Measurements from ENCODE around the gene GPATCH4.
"Not testable (repeated sequence)": the region's sequence is repeated elsewhere in the genome, so short reads cannot be mapped to it uniquely, and the experiment has no call there.

The GPATCH4 gene

DNA sequence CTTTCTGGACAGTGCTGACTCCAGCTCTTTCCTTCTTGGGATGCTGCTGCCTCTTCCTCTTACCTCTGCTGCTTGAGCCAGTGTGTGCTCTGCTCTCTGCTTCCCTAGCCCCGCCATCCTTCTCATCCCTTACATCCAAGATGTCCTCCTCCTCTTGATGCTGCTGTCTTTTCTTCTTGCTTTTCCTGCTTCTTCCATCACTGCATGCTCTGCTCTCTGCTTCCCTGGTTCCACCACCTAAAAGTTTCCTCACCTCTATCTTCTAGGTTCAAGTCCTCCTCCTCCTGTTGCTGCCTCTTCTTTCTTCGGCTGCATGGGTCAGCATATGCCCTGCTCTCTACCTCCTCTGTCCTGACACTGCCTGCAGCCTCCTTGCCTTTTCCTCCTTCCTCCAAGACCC, 6.3 kb downstream of the GPATCH4 start:
- no peak for DNase-seq (ENCODE audit: low read depth)

DNA sequence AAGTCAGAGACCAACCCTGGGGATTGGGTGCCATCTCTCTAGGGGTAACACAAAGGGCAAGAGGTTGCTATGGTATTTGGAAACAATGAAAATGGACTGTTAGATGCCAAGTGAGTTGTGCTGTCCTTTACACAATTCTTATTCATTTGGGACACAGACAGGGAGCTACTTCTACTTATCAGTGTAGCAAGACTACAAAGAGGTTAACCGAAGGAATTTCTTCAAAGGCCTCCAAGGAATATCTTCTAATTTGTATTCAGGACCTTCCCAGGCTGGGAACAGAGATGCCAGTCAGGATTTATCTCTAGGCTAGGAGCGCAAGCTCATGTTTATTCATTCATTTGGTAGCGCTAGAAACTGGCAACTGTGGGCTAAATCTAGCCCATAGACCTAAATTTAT, 7.1 kb downstream of the GPATCH4 start:
- DNase-seq (ENCODE audit: low read depth): no peak

DNA sequence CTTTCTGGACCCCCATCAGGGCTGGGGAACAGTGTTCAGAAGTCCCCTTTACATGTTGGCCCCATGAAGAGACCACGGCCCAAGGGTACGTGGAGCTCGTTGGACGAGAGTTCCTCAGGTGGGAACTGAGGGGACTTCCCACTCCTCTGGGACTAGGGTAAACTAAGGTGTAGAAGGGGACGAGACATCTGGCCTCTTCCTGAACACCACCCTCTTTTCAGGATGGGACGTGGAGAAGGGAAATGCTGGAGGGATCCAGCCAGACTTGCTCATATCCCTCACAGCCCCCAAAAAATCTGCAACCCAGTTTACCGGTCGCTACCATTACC, 7.7 kb downstream of the GPATCH4 start:
- DNase-seq (ENCODE audit: low read depth): no peak

DNA sequence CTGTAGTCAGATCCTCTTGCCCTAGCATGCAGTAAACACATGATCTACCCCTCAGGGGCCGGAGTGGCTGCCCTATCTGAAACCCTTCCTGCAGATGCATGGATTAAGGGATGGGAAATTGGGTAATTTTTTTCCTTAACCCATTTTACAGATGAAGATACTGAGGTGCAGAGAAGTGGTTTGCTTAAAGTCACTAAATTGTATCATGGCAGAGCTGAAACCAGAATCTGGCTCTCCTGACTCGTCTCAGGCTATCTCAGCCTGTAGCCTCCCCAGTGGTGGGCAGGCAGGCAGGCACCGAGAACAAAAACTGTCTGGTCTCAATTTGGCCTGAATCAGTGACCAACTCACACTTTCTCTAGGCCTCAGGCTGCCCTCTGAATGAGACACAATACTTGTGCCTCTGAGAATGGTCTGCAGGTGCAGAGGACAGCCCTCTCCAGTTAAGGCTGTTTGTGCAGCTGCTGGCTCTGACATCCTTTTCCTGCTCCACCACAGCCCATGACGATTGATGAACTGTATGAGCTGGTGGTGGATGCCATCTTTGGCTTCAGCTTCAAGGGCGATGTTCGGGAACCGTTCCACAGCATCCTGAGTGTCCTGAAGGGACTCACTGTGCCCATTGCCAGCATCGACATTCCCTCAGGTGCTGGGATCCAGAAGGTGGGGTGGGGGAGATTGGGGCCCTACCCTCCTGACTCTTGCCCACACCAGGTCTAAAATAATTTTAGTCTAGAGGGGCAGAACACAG, 8.2 kb downstream of the GPATCH4 start:
- DNase-seq (ENCODE audit: low read depth): no peak

DNA sequence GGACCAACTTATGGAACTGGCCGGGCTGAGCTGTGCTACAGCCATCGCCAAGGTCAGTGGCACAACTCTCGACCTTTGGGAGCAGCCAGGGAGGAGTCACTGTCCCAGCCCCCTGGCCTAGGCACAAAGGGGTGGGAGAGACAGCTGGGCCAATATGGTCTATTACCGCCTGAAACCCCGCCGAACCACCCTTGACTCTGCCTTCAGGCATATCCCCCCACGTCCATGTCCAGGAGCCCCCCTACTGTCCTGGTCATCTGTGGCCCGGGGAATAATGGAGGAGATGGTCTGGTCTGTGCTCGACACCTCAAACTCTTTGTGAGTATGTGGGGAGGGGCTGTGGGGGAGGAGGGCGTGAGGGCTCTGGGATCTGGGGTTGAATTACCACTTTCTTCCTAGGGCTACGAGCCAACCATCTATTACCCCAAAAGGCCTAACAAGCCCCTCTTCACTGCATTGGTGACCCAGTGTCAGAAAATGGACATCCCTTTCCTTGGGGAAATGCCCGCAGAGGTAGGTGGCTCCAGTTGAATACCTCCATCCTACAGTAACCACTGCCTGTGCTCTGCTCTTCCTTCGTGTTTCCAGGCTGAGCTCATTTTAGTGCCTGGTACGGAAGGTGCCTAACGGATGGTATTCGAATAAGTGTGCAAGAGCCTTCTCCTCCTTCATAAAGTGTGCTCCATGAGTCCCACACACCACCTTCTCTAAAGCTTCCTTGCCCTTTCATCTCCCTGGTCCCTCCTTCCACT, 8.9 kb downstream of the GPATCH4 start:
- no peak for DNase-seq (ENCODE audit: low read depth)

DNA sequence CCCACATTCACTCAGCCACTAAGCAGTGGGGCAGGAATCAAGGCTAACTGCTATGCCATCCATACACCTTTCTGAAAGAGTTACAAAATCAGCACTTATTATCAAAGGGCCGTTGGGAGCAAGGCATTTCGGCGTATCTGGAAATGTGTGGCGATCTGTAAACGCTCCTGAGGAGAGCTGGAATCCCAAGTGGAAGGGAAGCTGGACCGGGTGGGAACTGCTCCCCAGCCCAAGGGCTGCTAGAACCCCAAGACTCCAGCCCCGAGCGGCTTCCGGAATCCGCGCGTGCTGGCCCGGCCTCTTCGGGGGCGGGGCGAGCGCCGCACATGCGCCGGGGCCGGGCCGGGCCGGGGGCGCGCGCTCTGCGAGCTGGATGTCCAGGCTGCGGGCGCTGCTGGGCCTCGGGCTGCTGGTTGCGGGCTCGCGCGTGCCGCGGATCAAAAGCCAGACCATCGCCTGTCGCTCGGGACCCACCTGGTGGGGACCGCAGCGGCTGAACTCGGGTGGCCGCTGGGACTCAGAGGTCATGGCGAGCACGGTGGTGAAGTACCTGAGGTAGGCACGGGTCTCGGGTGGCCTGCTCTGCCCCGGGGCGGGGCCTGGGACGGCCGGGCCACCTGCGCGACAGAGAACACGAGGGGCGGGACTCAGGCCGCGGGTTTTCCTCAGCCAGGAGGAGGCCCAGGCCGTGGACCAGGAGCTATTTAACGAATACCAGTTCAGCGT, 9.7 kb downstream of the GPATCH4 start, which contains the start of gene NAXE:
Gene NAXE (plus strand): TSS at position 345 of the 726 bp plus-strand sequence. CDS start 29 bp downstream, at position 374.
- DNase-seq (ENCODE audit: low read depth): peak; percentile 11

DNA sequence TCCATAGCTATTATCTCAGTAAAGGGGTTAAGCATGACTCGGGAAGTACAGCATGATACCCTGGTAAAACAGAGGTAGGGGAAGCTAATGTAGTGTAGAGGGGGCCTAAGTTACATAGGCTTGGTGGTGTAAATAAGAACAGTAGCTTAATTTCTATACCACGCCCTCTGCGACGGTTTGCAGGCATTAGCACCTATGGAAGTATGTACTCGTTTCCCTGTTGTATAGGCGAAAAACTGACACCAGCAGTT, 10.2 kb downstream of the GPATCH4 start:
- no peak for DNase-seq (ENCODE audit: low read depth)

DNA sequence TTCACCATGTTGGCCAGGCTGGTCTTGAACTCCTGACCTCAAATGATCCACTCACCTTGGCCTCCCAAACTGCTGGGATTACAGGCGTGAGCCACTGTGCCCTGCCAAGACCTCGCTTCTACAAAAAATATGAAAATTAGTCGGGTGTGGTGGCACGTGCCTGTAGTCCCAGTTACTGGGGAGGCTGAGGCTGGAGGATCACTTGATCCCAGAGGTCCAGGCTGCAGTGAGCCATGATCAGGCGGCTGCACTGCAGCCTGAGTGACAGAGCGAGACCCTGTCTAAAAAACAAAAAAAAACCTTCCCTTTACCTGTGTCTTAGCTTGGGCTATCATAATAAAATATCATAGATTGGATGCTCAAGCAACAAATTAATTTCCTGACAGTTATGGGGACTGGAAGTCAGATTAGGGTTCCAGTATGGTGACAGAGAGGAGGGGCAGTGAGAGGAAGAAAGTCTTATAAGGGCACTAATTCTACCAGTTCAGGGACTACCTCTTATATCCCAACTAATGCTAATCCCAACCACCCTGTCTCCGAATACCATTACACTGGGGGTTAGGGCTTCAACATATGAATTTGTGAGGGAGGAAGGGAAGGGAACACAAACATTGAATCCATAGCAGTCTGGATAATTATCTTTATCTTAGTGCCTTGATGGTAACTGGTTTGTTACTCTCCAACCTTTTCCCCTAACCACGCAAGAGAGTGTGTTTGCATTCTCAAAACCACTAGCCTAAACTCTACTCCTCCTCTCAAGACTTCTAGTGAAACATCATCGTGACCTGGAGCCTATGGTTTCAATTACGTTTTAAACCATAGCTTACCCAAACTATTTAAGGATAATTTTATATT, 10.7 kb downstream of the GPATCH4 start:
- DNase-seq (ENCODE audit: low read depth): no peak

DNA sequence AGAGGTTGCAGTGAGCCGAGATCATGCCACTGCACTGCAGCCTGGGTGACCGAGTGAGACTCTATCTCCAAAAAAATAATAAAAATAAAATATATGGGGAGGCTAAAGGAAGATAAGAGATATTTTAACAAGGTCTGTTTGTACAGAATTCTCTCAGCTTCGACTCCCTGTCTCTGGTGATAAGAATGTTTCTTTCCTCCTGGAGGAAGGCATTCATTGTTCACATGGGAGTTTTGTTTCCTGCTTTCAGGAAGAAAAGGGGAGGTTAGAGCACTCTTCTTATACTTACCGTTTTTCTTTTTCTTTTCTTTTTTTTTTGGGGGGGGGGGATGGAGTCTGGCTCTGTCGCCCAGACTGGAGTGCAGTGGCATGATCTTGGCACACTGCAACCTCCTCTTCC, 11.7 kb downstream of the GPATCH4 start:
- no peak for DNase-seq (ENCODE audit: low read depth)

DNA sequence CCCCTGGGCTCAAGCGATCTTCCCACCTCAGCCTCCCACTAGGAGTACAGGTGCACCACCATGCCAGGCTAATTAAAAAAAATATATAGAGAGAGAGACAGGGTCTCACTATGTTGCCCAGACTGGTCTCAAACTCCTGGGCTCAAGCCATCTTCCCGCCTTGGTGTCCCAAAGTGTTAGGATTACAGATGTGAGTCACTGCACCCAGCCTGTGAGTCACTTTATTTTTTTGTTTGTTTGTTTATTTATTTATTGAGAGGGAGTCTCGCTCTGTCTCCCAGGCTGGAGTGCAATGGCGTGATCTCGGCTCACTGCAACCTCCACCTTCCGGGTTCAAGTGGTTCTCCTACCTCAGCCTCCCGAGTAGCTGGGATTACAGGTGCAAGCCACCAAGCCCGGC, 13.4 kb downstream of the GPATCH4 start:
- DNase-seq (ENCODE audit: low read depth): not testable (repeated sequence)

DNA sequence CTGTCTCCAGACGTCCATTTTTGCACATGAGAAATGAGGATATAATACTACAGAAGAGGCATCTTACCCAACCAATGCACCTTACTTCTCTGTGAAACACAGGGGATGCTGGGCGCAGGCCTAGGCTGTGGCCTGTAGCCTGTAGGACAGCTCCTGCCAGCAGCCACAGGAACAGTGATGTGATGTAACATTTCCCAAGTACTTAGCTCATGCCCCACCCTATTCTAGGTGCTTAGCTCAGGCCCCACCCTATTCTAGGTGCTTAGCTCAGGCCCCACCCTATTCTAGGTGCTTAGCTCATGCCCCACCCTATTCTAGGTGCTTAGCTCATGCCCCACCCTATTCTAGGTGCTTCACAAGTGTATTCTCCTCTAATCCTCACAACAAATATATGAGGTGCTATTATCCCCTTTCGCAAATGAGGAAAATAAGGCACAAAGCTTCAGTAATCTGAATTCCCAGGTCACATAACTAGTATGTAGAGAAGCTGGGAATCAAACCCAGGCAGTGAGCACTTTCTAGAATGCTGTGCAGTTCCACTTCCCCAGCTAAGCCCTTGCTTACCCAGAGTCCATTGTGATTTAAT, 14.3 kb downstream of the GPATCH4 start:
- DNase-seq (ENCODE audit: low read depth): no peak

DNA sequence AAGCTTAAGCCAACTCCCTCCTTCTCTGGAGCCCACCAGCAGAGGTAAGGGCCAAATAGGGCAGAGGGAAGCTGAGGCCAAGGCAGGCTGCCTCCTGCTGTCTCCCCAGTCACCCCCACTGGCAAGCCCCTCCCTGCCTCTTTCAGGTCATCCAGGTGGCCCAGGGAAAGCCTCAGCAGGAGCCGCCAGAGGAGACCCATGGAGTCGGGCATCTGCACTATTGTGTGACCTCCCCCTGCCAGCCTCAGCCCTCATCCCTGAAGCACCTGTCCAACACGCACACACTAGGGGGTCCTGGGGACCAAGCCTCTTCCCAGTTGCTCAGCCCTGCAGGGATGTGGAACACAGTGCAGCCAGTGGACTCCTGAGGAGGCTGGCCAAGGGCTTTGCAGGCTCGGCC, 15.0 kb downstream of the GPATCH4 start:
- no peak for DNase-seq (ENCODE audit: low read depth)

DNA sequence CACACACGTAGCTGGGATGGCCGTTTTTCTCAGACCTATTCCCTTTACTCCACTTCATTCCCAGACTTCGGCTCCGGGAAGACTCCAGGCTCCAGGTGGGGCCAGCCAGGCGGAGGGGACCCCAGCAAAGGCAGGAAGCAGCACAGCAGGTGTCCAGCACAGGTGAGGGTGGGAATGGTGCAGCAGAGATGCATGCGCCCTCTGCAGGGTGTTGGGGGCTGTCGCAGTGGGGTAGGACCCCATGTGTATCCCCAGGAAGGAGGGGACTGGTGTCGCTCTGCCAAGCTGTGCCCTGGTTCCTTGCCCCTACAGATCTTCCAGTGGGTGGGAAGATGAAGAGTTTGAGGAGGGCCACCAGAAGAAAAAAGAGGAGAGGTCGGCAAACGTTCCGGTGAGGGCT, 16.5 kb downstream of the GPATCH4 start:
- no peak for DNase-seq (ENCODE audit: low read depth)

DNA sequence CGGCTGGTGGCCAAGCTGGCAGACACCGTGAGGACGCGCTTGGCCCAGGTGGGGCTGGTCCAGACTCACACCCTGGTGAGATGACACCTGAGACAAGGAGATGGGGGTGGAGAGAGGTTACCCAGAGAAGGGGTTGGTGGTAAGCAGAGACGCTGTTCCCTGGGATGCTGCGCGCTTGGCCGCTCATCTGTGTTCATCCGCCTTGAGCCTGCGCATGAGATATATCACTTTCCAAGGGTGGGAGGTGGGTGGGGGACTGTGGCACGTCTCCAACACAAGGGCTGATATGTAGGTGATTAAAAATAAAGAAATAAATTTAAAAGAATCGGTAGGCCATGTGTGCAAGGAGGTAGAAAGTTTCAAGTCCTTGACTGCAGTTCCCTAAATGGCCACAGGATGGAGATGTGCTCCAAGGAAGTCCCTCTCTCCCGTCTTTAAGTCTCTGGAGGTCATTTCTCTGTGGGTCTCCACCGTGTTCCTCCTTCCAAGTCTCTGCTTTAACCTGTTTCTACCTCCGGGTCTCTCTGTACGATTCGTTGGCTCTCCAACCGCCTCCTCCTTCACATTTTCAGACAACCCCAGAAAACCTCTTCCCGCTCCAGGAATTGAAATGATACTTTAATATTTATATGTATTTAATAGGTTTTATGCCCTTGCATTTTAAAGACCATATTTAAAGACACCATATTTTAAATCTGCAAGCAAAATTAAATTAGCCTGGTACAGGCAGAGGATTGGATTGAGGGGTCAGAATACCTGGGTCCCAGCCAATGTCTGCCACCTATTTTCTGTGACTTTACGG, 17.3 kb downstream of the GPATCH4 start:
- peak; percentile 43 for DNase-seq (ENCODE audit: low read depth)

DNA sequence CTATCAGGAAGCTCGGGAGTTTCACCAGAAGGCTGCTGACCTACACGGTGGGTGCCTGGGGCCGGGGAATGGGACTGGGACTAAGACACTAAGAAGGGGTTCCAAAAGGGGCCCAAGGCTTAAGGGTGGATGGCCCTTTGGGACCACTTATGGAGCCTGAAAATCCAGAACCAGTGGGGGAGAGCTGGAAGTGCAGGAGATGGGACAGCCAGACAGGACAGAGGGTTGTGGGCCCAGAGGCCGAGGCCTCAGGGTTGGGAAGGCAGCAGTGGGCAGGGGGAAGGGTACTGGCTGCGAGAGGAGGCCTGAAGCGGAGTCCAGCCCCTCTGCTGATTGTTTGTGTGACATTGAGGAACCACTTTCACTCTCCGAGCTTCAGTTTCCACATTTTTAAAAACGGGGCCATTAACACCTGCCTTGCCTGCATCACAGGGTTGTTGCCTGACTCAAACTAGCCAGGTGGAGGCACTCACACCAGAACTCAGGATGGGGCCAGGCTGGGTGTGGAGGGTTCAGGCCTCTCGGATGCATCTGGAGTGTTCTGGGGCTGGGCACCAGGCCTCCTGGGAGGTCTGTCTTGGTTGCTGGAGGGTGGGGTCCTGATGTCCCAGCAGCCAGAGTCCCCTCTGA, 18.8 kb downstream of the GPATCH4 start:
- no peak for DNase-seq (ENCODE audit: low read depth)

DNA sequence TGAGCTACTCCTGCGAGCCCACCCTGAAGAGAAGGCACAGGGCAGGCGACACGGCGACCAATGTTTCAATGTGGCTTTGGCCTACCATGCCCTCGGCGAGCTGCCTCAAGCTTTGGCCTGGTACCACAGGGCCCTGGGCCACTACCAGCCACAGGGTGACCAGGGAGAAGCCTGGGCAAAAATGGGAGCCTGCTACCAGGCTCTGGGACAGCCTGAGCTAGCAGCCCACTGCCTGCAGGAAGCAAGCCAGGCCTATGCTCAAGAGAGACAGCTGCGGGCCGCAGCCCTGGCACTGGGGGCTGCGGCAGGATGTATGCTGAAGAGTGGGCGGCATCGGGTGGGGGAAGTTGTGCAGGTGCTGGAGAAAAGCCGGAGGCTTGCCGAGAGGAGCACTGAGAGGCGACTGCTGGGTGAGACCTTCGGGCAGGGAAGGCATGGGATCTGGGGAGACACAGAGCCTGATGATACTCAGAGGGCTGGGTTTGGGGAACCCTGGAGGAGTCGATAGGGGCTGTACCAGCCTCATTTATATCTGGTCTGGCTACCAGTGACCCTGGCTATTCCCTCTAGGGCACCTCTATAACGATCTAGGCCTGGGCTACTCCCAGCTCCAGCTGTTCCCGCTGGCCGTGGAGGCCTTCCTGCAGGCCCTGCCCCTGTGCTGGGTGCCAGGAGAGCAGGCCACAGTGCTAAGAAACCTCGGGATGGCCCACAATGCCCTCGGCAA, 19.5 kb downstream of the GPATCH4 start:
- DNase-seq (ENCODE audit: low read depth): no peak

DNA sequence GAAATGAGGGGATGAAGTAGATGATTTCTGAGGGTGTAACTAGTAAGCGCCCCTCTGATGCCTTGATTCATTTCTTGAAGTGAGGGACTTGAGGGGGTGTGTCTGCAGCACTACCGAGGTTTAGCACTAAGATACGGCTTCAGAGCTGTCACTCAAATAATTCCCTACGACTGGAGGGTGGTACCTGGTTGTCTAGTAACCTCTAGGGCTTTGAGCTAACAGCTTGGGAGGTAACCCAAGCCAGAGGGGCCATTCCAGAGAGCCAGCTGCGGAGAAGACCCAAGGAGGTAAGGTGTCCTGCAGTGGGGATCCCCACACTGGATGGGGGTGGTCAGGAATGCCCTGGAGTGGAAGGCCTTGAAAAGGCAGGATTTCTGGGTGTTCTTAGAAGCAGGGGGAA, 21.8 kb downstream of the GPATCH4 start, which contains the start of gene TTC24:
Gene TTC24 (plus strand): TSS at position 252 of the 400 bp plus-strand sequence. CDS start 1,642 bp downstream, outside the sequence.
- DNase-seq (ENCODE audit: low read depth): no peak

DNA sequence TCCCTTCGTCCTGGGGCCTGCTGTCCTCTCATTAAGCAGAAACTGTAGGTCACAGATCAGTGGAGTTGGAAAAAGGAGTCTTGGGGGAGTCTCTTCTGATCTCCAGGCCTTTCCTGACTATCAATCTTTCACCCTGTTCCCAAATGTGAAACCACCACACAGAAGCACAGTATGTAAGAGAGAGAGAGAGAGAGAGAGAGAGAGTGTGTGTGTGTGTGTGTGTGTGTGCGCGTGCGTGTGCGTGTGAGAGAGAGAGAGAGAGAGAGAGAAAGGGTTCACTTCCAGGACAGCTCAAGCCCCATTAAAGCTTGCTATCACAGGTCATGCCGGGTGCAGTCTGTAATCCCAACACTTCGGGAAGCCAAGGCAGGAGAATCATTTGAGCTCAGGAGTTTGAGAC, 23.2 kb downstream of the GPATCH4 start:
- DNase-seq (ENCODE audit: low read depth): no peak

DNA sequence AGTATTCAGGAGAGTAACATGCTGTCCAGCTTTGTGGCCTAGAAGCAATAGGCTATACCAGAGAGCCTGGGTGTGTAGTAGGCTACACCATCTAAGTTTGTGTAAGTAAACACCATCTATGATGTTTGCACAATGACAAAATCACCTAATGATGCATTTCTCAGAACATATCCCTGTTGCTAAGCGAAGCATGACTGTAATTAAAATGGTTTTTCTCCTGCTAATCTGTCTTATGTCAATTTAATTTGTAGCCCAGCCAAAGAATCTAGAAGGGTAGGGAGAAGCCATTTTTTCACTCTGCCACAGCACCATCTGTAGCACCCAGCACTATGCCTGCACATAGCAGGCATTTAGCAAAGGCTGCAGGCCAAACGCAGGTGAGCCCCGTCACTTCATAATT, 23.7 kb downstream of the GPATCH4 start:
- no peak for DNase-seq (ENCODE audit: low read depth)

Measured in GM04504 (cell line).